Colon (tissue), 2 donors: Measurements from ENCODE around the gene CDH22.

Source experiments
- FAIRE-seq: peaks from 2 replicates; lab custom pipeline; 2012; peaks lifted over from hg19 to GRCh38; lab: Jason Lieb, UNC
- donor health status: control.
- donor health status: control.

The CDH22 gene

DNA sequence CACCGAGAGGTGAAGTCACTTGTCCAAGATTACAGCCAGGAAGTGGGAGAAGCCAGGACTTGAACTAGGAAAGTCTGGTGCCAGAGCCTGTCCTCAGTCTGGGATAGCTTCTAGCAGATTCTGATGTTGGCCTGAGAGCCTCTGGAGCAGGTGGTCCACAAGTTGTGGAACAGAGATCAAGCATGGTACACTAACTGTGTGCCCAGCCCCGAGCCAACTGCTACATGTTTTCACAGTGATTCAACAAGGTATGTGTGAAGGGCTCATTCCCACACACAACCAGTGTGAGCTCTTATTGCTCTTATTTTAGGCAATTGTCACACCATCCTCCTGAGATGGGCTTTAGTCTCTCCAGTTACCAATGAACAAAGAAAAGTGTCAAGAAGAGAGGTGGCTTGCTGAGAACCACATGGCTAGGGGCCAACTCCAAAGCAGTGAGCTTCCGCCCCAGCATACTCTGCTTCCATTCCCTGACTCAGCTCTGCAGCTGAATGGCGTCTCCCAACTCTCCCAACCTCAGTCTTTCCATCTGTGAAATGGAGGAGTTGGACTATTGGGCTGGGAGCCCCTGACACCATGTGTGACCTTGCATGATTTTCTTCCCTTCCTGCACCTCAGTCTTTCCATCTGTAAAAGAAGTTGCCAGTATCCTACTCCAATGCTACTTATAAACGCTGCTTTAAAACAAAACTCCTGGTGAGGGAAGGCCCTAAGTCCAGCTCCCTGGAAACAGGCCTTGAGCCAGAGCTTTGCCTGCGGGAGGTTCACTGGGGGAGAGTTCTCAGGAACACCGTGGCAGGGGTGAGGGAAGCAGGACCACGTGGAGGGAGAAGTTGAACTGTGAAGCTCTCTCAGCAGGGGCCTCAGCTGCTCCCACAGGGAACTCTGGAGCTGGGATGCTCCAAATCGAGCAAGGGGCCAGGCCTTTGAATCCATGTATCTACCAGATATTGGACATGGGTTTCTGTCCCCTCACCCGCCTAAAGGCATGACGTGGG, 40.9 kb downstream of the CDH22 start:
- no peak for FAIRE-seq

GRCh38 chr20:46265539-46265938, 42.8 kb downstream of the CDH22 start:
- no peak for FAIRE-seq

DNA sequence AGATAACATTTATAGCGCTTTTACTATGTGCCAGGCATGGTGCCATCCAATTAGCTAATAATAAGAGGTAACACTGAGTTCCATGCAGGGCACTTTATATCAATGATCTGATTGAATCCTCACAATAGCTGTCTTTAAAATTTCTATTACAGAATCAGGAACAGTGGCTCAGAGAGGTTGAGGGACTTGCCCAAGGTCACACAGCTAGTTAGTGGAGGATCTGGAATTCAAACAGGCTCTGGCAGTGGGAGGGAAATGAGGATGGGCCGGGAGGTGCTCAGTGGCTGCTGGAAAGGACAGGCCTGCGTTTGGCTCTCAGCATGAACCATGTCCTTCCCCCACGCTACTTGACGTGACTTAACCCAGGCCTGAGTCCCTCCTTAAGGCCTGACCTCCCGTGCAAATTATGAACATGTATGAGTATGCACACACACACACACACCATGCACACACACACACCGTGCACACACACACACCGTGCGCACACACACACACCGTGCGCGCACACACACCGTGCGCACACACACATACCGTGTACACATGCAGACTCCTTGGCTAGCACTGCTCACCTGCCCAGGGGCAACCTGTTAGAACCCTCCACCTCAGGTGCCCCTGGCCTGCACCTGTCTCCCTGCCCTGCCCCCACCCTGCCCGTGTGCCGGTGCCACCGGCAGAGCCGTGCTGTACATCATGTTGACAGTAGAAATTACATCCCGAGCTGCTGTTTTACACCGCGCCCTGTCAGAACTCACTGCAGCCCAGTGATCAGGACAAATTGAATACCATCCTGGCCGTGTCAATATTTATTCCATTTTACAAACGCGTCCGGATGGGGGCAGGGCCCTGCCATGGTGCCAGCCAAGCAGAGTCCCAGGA, 43.7 kb downstream of the CDH22 start:
- no peak for FAIRE-seq

DNA sequence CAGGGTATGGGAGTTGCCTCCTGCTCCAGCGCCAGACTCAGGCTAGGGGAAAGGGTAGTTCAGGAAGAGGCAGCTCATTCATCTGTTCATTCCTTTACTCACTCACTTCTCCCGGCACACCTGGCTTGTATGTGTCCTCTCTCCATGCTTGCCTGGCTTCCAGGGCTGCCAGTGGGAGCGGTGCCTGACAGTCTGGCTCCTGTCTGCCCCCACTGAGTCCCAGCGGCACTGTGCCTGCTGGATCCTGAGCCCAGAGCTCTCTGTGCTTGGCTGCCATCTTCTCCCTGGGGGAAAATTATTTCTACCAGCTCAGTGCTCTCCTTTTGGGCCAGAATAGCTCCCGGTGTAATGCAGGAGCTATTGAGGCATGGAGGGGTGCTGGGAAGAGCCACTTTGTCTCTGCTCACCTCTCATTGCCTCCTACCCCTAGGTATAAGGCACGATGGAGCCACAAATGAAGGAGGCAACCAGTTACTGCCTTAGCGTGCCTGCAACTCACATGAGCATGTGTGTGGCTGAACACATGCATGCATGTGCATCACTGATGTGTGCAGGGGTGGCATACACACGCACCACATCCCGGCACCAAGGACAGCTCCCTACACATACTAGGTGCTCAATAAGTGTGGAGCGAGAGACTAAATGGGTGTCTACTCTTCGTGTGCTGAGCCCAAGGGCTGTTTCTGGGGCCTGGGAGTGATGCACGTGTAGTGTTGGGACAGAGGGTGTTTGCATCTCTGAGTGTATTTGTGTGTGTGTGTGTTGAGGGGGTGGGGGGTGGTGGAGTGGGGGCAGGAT, 46.6 kb downstream of the CDH22 start:
- FAIRE-seq: no peak

- FAIRE-seq: no peak
Measured at GRCh38 chr20:46260936-46261454, 47.3 kb downstream of the CDH22 start.

DNA sequence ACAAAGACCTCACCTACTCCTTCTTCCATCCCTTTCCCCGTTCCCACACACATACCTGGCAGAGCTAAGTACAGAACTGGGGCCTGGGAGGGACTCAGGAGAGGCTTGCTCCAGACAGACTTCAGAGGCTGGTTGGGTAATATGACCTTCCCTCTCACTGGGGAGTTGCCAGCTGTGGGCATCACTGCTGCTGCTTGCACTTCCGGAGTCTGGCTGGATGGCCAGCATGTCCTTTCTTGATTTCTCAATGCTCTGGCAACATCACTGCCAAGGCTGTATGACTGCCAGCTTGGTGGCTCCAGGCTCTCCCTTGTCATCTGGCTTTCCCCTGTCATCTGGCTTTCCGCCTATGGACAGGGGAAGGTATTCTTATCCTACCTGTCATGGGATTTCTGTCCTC, 47.8 kb downstream of the CDH22 start:
- no peak for FAIRE-seq

DNA sequence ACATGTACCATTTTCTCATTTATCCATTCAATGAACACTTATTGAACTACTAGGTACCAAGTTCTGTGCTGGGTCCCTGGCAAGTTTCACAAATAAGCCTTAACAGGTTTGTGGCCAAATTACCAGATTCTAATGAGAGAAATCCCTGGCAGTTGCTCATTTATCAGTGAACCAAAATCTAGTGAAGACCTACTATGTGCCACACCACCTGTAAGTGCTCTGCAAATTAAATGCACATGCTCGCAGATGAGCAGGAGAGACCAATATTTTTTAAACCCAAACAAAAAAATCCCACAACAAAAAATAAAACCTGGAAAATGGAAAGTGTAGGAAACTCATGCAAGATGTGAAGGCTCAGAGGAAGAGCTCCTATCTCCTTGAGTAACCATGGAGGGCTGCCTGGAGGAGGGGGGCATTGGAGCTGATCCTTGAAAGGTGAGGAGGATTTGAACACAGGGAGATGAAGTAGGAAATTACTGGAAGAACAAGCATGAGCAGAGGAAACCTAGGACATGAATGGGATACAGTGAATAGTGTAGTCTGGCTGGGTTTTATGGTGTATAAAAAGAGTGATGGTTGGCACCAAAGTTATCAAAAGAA, 48.9 kb downstream of the CDH22 start:
- no peak for FAIRE-seq

DNA sequence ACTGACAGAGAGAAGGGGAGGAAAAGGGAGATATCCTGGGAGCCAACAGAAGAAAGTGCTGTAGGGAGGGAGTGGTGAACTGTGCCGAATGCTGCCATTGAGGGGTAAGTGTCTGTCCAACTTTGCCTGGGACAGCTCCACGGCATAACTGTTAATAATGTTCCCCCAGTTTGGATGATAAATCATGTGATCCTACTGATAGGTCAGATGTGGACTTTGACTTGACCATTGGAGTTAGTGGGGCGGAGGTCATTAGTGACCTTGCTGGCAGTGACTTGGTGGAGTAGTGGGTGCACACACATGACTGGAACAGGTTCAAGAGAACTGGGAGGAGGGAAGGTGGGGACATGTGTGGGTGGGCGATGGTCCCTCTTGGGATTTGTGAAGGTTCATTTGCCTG, 50.4 kb downstream of the CDH22 start:
- FAIRE-seq: no peak

DNA sequence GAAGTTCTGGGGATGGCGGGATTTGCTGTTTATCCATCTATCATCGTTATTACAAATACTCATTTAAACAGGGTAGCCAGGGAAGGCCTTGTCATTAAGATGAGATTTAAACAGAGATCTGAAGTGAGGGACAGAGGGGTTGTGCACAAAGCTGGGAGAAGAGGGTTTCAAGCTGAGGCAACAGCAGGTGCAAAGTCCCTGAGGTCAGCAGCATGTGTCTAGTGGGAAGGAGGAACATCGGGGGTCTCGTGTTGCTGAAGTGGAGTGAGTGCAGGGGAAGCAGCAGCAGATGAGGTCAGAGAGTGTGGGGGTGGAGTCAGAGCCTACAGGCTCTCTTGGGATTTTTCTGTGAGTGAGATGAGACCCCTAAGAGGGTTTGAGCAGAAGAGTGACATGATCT, 52.0 kb downstream of the CDH22 start:
- no peak for FAIRE-seq

DNA sequence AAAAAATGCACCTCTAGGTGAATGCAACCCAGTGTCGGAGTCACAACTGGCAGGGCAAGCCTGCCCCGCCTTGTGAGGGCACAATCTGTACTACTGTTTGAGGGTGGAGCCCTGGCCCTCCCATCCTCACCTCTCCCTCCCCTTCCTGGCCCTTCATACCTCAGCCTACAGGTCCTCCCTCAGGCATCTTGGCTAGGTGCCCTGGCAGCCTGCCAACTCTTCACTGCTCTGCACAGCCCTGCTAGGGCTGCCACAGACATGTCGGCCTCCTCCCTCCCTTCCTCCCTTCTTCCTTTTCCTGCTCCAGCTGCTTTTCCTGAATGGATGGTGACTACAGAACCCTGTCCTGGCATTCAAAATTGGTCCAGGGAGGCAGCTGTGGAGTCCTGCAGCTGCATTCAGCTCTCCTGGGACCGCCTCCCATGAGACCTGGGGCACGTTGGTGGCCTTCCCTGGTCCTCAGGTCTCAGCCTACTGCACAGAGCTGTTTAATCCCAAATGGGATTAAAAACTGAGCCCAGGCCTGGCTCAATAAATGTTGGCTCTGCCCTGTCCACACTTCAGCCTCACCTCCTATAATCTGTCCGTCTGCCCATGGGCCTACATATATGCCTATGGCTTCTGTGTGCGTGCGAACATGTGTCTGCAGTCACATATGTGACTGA, 52.7 kb downstream of the CDH22 start:
- FAIRE-seq: no peak

DNA sequence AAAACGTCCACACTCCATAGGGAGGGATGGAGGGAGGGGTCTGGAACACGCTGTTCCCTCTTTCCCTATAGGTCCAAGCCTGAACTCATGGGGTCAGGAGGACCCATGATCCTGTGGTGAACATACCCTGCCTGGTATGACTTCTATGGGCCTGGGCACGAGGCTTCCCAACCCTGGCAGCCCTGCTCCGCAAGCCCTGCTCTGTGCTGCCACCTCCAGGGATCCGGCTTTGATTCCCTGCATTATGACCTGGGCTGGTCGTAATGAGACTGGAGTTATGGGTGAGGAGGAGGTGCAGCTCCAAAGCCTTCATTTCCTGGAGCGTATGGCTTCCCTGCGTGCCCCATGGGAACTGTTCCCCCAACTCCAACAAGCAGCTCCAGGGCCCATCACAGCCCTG, 54.9 kb downstream of the CDH22 start:
- FAIRE-seq: no peak

GRCh38 chr20:46252352-46253091, 55.8 kb downstream of the CDH22 start:
- FAIRE-seq: no peak

DNA sequence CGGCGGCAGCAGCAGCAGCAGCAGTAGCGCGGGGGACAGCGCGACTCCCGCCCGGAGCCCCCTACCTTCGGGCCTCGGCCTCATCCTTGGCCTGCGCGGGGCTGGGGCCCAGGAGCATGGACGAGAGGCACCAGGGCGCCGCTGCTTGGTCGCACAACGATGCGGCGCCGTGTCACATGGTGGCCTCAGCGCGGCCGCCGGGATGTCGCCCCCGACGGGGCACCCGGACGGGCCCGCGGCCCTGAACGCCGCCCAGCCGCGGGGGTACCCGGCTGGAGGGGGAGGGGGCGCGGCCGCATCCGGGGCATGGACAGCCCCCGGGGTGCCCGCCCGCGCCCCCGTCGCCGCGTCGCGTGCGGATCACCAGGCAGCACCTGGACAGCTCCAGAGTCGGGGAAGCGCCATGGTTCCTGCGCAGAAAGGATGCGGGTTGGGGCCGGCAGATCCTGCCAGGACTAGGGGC, 57.1 kb downstream of the CDH22 start:
- no peak for FAIRE-seq

GRCh38 chr20:46250772-46251171, 57.5 kb downstream of the CDH22 start:
- FAIRE-seq: no peak

DNA sequence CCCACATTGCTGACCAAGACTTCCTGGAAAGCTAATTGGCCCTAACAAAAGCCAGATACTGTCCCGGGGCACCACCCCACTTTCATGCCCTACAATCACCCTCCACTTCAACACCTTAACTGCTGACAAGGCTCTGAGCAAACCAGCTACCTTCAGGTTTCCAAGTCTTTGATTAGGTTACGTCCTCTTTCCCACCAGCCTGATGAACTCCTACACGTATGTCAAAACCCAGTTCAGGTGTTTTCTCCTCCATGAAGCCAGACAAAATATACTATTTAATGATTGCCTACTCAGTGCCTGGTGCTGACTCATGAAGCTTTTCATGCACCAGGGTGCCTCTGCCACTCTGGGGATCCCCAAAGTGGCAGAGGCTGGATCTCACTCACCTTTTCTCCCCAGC, 58.6 kb downstream of the CDH22 start:
- no peak for FAIRE-seq

GRCh38 chr20:46246559-46246958, 61.7 kb downstream of the CDH22 start:
- no peak for FAIRE-seq

GRCh38 chr20:46243707-46244628, 64.3 kb downstream of the CDH22 start:
- no peak for FAIRE-seq

GRCh38 chr20:46242390-46242789, 65.9 kb downstream of the CDH22 start:
- no peak for FAIRE-seq

GRCh38 chr20:46240881-46241280, 67.4 kb downstream of the CDH22 start:
- no peak for FAIRE-seq
